ENCODE data around the gene C1QA.

GRCh38 chr1:22635436-22635835 is 992 bp upstream of the C1QA start:
- no peak for TF ChIP-seq POLR2A (IDR thresholded peaks at IDR 0.05; ENCODE audit: low read depth, low read length)
- no peak for TF ChIP-seq SPI1 (IDR thresholded peaks at IDR 0.05; ENCODE audit: low read depth, low read length)
- no peak for TF ChIP-seq POLR2AphosphoS5 (IDR thresholded peaks at IDR 0.05; ENCODE audit: low read depth, low read length)

Measured in GM12891 (cell line).